ENCODE measurements around the gene EMD. TPM values are rescaled to one million over a fixed set of nuclear protein-coding genes. Genes with fewer than 3 reads are reported as not detected.

The EMD gene
- total and polyA plus RNA-seq, 2 of the 13 experiments (the other 11 are each of a cell fraction or from before 2014, with no cell fraction given), result 14.5 to 14.9 TPM

DNA sequence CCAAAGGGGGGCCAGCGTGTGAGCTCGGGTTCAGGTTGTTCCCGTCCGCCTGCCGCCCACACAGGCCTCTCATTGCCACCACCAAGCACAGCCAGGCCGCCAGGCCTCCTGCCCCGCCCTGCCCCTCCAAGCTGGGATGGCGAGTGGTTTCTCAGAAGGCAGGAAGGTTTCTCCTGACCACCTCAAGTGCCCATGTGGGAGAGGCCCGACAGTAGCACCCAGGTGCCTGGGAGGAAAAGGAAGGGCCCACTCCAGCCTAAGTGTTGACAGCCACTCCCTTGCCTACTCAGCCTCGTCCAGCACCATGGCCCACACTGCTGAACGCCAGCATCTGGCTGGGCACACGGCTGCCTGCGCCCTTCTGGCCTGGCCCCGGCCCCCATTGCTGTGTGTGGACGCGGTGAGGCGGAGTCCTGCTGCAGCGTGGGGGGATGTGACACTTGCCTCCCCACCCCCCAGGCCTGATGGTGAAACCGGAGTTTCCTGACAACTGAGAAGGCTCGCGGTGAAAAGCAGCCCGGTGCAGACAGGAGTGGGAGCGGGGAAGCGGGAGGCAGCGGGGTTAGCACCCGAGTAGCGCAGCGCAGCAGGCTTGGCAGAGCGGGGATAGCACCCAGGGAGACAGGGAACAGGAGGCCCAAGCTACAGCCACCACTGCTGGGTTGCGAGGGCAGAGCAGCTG lies 23.9 kb upstream of the EMD start:
- intact Hi-C loops (cut with micrococcal nuclease; ENCODE audit: unreplicated experiment) (no loop called here), in situ Hi-C loops (cut with HindIII; ENCODE audit: extremely low pct_ligation_motif_present, low pct_unique_long_range_greater_than_20kb) (no loop called here)
- FAIRE-seq (no peak), DNase-seq (ENCODE audit: low spot score) (no peak), ATAC-seq (no peak)
- no peak for TF ChIP-seq ZNF572 (CRISPR knock-in tag; IDR thresholded peaks at IDR 0.05)
- peak; percentile 41; the same call in 1 of the 2 replicates for TF ChIP-seq RBFOX2 (IDR thresholded peaks at IDR 0.05; ENCODE audit: low read depth, low read length)
- no TSS peak for BruUV-seq (replicated peaks)
- POLR2A ChIA-PET, result interaction anchor here (1.0 kb wide), 1 partner anchor 18 kb away, joined by 3 read pairs; no protein-coding TSS in a partner anchor
- H3K27ac ChIP-seq (ENCODE audit: extremely low read length, insufficient read depth, low read length), result no peak overlapping the region
- H4K20me1 ChIP-seq (ENCODE audit: insufficient read depth, low read length), result peaks cover 3% of the 10 kb centered on the region; the same call in 1 of the 2 replicates
- WGBS (ENCODE audit: low lambda C conversion rate), result 95% methylated on average over 7 of the region's 30 CpGs
- no peak overlapping the region for H3K9ac ChIP-seq (ENCODE audit: insufficient read depth, low read depth, low read length)
- no peak overlapping the region for H3K4me3 ChIP-seq (replicated peaks in 1 of 3; ENCODE audit: insufficient read depth in 1 of 3, low read depth in 2 of 3, low read length in 3 of 3)
- CTCF ChIA-PET (ENCODE audit: low intra/inter-chr PET ratio, low total read pairs), result no interaction called here
- H3K9me3 ChIP-seq (ENCODE audit: low read length), result no peaks in the 10 kb centered on the region
- H3K4me1 ChIP-seq (ENCODE audit: insufficient read depth, low read length), result peaks cover 18% of the 10 kb centered on the region
- no peak overlapping the region for H2AFZ ChIP-seq (ENCODE audit: low read length)
- H3K36me3 ChIP-seq (replicated peaks in 1 of 2; ENCODE audit: control insufficient read depth in 1 of 2, insufficient read depth in 2 of 2, low read length in 2 of 2), result peaks cover 19 to 47% of the 10 kb centered on the region in 2 experiments; a peak in 4 of 5 replicates
- H3K4me2 ChIP-seq (ENCODE audit: low read depth, low read length), result no peak overlapping the region
- no peaks in the 10 kb centered on the region for H3K79me2 ChIP-seq (ENCODE audit: insufficient read depth, low read length)
- H3K27me3 ChIP-seq (ENCODE audit: control insufficient read depth in 1 of 2, insufficient read depth in 2 of 2, low read length in 2 of 2), result no peaks in the 10 kb centered on the region

DNA sequence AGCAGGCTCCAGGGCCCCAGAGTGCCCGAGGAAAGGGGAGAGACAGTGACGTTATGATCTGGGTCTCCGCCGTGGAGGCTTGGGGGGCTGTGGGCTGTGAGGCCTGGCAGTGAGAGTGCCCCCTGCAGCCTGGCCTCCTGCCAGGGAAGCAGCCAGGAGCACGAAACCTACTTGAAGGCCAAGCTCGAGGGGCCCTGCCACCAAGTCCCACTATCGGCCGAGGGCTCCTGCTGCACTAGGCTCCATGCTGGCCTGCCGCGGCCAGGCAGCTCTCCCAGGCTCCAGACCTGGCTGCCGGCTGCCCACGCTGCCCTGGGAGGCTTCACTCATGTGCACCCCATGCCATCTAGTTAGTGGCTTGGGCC lies 23.3 kb upstream of the EMD start:
- no CpG with 5 or more reads among the region's 12 CpGs for WGBS (ENCODE audit: low lambda C conversion rate)
- Histone ChIP-seq H3K4me2 (ENCODE audit: low read depth, low read length) (no peak overlapping the region), H3K4me3 (replicated peaks in 1 of 3; ENCODE audit: insufficient read depth in 1 of 3, low read depth in 2 of 3, low read length in 3 of 3) (no peak overlapping the region), H3K27me3 (ENCODE audit: control insufficient read depth in 1 of 2, insufficient read depth in 2 of 2, low read length in 2 of 2) (no peaks in the 10 kb centered on the region), H4K20me1 (ENCODE audit: insufficient read depth, low read length) (peaks cover 3% of the 10 kb centered on the region; the same call in 1 of the 2 replicates), H3K79me2 (ENCODE audit: insufficient read depth, low read length) (no peaks in the 10 kb centered on the region), H3K9ac (ENCODE audit: insufficient read depth, low read depth, low read length) (no peak overlapping the region), H3K36me3 (replicated peaks in 1 of 2; ENCODE audit: control insufficient read depth in 1 of 2, insufficient read depth in 2 of 2, low read length in 2 of 2) (peaks cover 18 to 42% of the 10 kb centered on the region in 2 experiments; a peak in 4 of 5 replicates), H2AFZ (ENCODE audit: low read length) (no peak overlapping the region), H3K9me3 (ENCODE audit: low read length) (no peaks in the 10 kb centered on the region), H3K27ac (ENCODE audit: extremely low read length, insufficient read depth, low read length) (no peak overlapping the region), H3K4me1 (ENCODE audit: insufficient read depth, low read length) (peaks cover 18% of the 10 kb centered on the region)
- CTCF ChIA-PET (ENCODE audit: low intra/inter-chr PET ratio, low total read pairs), result no interaction called here
- BruUV-seq (replicated peaks), result no TSS peak
- no peak for ATAC-seq
- no peak for DNase-seq (ENCODE audit: low spot score)
- intact Hi-C loops (cut with micrococcal nuclease; ENCODE audit: unreplicated experiment), result no loop called here
- in situ Hi-C loops (cut with HindIII; ENCODE audit: extremely low pct_ligation_motif_present, low pct_unique_long_range_greater_than_20kb), result no loop called here
- peak; percentile 34; the same call in 1 of the 2 replicates for TF ChIP-seq RBFOX2 (IDR thresholded peaks at IDR 0.05; ENCODE audit: low read depth, low read length)
- TF ChIP-seq SIX4 (CRISPR knock-in tag; IDR thresholded peaks at IDR 0.05), result no peak
- FAIRE-seq, result no peak
- POLR2A ChIA-PET, result interaction anchor here (1.0 kb wide), 1 partner anchor 17 kb away, joined by 3 read pairs; no protein-coding TSS in a partner anchor
